Fibroblast of skin of left quadriceps (primary cell): ENCODE data around the gene GLS.
"Not testable (repeated sequence)": the region's sequence is repeated elsewhere in the genome, so short reads cannot be mapped to it uniquely, and the experiment has no call there.

ENCODE experiments used
- DNase-seq, 2 experiments: peaks; one replicate each; pipeline ENCODE4 v3.0.0-alpha.2; 2013; ENCODE audit warnings: low read depth in 2 of 2

Gene GLS

GRCh38 chr2:190988910-190989309 lies 108.3 kb downstream of the GLS start:
- DNase-seq: no peak

- DNase-seq: no peak
Observed at GRCh38 chr2:190990132-190990531, 109.5 kb downstream of the GLS start.

- DNase-seq: no peak
Observed at GRCh38 chr2:190993292-190993643, 112.6 kb downstream of the GLS start.

- DNase-seq: no peak
Observed at GRCh38 chr2:190994148-190994547, 113.5 kb downstream of the GLS start.

GRCh38 chr2:190995315-190995714 lies 114.7 kb downstream of the GLS start:
- not testable (repeated sequence) for DNase-seq

GRCh38 chr2:190996338-190996946 lies 115.8 kb downstream of the GLS start:
- DNase-seq: no peak

- no peak for DNase-seq
Observed at GRCh38 chr2:190996947-190997346, 116.3 kb downstream of the GLS start.

GRCh38 chr2:190997526-190998113 lies 117.0 kb downstream of the GLS start:
- DNase-seq: no peak

- no peak for DNase-seq
Observed at GRCh38 chr2:190999058-190999457, 118.4 kb downstream of the GLS start.

- DNase-seq: no peak
Observed at GRCh38 chr2:190999949-191000665, 119.5 kb downstream of the GLS start.

GRCh38 chr2:191001032-191001431 lies 120.4 kb downstream of the GLS start:
- no peak for DNase-seq

GRCh38 chr2:191001624-191002023 lies 121.0 kb downstream of the GLS start:
- DNase-seq: no peak

- no peak for DNase-seq
Observed at GRCh38 chr2:191003405-191004309, 123.0 kb downstream of the GLS start.

- DNase-seq: no peak
Observed at GRCh38 chr2:191006297-191006696, 125.7 kb downstream of the GLS start.

GRCh38 chr2:191006997-191007783 lies 126.6 kb downstream of the GLS start:
- DNase-seq: no peak

GRCh38 chr2:191008286-191008685 lies 127.7 kb downstream of the GLS start:
- DNase-seq: no peak

GRCh38 chr2:191009541-191010374 lies 129.1 kb downstream of the GLS start:
- no peak for DNase-seq

GRCh38 chr2:191010887-191011885 lies 130.6 kb downstream of the GLS start:
- no peak for DNase-seq

GRCh38 chr2:191012346-191012745 lies 131.7 kb downstream of the GLS start:
- no peak for DNase-seq
